GM19372 (cell line): ENCODE measurements around the gene SFI1.
"Not testable (repeated sequence)": the region's sequence is repeated elsewhere in the genome, so short reads cannot be mapped to it uniquely, and the experiment has no call there.

Experiments used
- ATAC-seq: cut with Tn5 transposase; IDR thresholded peaks from one replicate; pipeline ENCODE4 v1.9.1; 2021; ENCODE audit warnings: mild to moderate bottlenecking, low read depth, moderate library complexity; ENCODE audit not compliant: unreplicated experiment

The SFI1 gene

GRCh38 chr22:31585161-31585859 lies 89.0 kb downstream of the SFI1 start:
- no peak for ATAC-seq

- no peak for ATAC-seq
Observed at GRCh38 chr22:31586137-31586920, 90.0 kb downstream of the SFI1 start.

- no peak for ATAC-seq
Observed at GRCh38 chr22:31588970-31589675, 92.8 kb downstream of the SFI1 start.

- ATAC-seq, result not testable (repeated sequence)
Observed at GRCh38 chr22:31590161-31590560, 93.8 kb downstream of the SFI1 start.

DNA sequence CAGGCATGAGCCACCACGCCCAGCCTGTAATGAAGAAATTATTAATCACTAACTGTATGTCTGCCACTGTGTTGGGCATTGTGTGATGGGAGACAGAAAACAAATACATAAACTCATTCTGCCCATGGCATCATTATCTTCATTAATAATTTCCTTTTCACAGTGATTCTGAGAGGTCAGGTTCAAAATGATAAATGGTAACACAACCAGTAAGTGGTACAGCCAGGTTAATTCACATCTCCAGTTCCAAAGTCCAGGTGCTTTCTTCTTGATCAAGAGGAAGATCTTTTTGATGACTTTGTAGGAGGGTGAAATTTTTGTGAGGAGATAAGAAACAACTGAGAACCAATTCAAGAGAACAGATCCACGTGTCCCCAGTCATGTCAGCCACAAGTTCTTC lies 98.9 kb downstream of the SFI1 start:
- ATAC-seq, result no peak

DNA sequence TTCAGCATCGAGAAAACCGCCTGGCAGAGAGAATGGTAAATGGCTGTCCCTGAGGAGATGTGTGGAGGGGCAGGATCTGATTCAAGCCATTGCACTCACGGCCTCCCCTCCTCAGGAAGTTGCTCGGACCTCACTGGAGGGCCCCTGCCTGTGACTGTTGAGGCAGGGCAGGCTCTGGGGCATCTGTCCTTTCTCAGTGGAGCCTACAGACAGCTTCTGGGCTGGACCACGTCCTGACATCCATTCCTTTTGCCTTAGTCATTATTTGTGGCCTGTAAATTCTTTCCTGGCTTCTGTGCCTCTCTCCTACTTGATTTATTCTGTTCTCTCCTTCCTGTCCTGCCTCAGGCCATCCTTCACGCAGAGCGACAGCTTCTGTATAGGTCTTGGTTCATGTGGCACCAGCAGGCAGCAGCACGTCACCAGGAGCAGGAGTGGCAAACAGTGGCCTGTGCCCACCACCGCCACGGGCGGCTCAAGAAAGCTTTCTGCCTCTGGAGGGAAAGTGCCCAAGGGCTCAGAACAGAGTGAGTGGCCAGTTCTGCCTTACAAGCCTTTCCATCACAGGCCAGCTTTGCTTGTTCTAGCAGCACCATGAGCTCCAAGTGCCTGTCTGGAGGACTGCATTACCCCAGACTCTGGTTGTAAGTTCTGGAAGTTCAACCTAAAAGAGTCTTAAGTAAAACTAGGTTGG lies 106.1 kb downstream of the SFI1 start:
- no peak for ATAC-seq

- no peak for ATAC-seq
Observed at GRCh38 chr22:31603081-31603525, 106.8 kb downstream of the SFI1 start.

GRCh38 chr22:31603574-31603973 lies 107.2 kb downstream of the SFI1 start:
- ATAC-seq, result no peak

GRCh38 chr22:31604137-31604705 lies 107.9 kb downstream of the SFI1 start:
- ATAC-seq, result no peak

GRCh38 chr22:31604746-31605705 lies 108.7 kb downstream of the SFI1 start:
- no peak for ATAC-seq

DNA sequence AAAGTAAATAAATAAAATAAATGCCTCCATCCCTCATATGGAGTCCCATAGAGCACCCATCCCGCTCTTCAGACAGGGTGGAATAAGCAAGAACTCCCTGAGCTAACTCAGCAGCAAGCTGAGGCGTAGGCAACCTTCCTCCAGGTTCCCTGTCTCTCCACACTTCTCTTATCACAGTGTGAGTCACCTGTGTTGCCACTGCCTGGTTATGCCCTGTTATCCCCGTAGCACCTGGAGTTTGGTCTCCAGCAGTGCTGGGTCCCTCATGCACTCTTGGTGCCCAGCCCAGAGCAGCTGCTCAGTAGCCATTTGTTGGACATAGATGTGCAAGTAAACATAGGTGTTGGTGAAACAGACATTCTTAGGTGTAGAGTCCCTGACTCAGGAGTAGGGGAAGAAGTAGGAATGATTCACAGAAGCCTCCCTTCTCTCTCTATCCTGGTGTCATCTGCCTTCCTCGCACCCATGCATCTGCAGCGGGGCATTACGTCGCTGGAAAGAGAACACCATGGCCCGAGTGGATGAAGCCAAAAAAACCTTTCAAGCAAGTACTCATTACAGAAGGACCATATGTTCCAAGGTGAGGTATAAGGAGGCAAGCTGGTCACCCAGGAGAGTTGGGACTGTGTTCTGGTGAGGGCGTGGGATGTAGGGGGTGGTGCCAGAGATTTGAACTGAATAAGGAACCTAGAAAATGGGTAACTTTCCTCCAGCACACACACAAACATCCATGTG lies 109.7 kb downstream of the SFI1 start:
- ATAC-seq, result no peak

DNA sequence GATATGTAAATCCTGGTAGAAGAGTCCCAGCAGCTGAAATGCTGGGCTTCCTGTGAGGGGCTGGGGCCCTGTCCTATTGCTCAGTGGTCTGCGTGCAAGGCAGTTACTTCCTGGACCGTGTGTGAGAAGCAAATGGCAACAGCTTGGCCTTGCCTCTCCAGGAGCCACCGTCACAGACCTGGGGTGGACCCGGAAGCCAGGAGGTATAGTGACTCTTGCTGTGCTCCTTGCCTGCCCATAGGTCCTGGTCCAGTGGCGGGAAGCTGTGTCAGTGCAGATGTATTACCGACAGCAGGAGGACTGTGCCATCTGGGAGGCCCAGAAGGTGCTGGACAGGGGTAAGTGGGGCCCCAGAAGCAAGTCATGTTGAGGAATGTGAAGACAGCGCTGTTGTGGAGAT lies 111.4 kb downstream of the SFI1 start:
- ATAC-seq, result no peak

DNA sequence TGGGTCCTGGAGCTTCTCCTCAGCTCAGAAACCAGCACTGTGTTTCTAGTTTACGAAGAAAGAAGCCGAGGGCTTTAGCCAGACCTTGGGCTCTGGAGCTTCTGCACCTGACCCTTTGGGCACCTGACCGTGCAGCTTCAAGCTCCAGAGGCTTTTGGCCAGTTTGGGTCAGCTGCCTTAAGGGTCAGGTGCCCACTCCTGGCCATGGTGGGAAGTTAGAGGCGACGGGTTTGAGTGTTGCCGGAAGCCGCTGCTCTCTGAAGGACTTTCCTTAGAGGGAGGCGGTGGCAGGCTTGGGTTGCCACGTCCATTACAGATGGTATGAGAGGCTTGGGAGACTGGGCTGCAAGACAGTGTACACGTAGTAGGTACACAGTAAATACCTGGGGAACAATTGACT lies 113.4 kb downstream of the SFI1 start:
- ATAC-seq, result no peak

- no peak for ATAC-seq
Observed at GRCh38 chr22:31610611-31611010, 114.3 kb downstream of the SFI1 start.

- no peak for ATAC-seq
Observed at GRCh38 chr22:31611061-31611760, 114.9 kb downstream of the SFI1 start.

DNA sequence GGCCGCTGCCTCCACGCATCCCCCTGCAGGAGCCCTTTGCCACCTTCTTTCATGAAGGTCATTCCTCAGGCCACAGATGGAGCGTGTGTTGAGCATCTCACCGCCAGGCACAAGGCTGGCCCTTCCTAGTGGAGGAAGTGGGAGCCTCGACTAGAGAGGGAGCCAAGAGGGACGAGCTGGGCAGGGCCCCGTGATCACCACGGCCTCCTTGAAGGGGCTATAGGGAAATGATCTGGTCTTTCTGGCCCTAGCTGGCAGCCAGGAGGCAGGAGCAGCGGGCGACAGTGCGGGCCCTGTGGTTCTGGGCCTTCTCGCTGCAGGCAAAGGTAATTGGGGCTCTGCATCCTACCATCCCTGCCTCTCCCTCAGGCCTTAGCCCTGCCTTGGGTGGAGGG lies 116.6 kb downstream of the SFI1 start:
- no peak for ATAC-seq

DNA sequence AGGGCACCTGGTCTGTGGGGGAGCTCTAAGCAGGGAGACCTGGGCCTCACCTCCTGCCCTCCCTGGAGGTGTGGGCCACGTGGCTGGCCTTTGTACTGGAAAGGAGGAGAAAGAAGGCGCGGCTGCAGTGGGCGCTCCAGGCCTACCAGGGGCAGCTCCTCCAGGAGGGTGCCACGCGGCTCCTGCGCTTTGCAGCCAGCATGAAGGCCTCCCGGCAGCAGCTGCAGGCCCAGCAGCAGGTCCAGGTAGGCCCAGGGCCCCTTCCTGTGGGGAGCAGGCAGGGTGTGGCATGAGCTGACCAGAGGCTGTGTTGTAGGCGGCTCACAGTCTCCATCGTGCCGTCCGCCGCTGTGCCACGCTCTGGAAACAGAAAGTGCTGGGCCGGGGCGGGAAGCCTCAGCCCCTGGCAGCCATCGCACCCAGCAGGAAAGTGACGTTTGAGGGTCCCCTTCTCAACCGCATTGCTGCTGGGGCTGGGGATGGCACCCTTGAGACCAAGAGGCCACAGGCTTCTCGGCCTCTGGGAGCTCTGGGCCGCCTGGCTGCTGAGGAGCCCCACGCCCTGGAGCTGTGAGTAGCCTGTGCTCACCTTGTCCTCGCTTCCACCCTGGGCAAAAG lies 117.1 kb downstream of the SFI1 start:
- no peak for ATAC-seq

GRCh38 chr22:31613904-31614296 lies 117.6 kb downstream of the SFI1 start:
- ATAC-seq, result no peak
